Endodermal cell (in vitro differentiated cells): Measurements from ENCODE around the gene ZNF138. TPM values are rescaled to one million over a fixed set of nuclear protein-coding genes. Genes with fewer than 3 reads are reported as not detected.

Experiments
- DNase-seq: peaks from one replicate; pipeline ENCODE4 v3.0.0-alpha.2; 2017
- H3K27ac ChIP-seq: 2 replicates; pipeline ENCODE4 v1.5.1; 2013; ENCODE audit warnings: mild to moderate bottlenecking, low read depth, low read length, moderate library complexity
- H3K27me3 ChIP-seq: 2 replicates; pipeline ENCODE4 v1.6.1; 2013; ENCODE audit warnings: mild to moderate bottlenecking, low read length, moderate library complexity; ENCODE audit not compliant: insufficient read depth, control insufficient read depth, poor library complexity, severe bottlenecking
- H3K36me3 ChIP-seq: 2 replicates; pipeline ENCODE4 v1.7.0; 2013; ENCODE audit warnings: mild to moderate bottlenecking, low read length, moderate library complexity; ENCODE audit not compliant: control insufficient read depth, insufficient read depth
- H3K4me1 ChIP-seq: one replicate; pipeline ENCODE4 v1.7.0; 2013; ENCODE audit warnings: low read length; ENCODE audit not compliant: control insufficient read depth, insufficient read depth
- H3K4me3 ChIP-seq: 2 replicates; pipeline ENCODE4 v1.5.1; 2013; ENCODE audit warnings: mild to moderate bottlenecking, low read length, moderate library complexity
- H3K9ac ChIP-seq: 2 replicates; pipeline ENCODE4 v1.6.1; 2013; ENCODE audit warnings: mild to moderate bottlenecking, low read length, moderate library complexity; ENCODE audit not compliant: poor library complexity, severe bottlenecking; ENCODE audit errors: extremely low read depth
- H3K9me3 ChIP-seq: 2 replicates; pipeline ENCODE4 v1.6.1; 2013; ENCODE audit warnings: mild to moderate bottlenecking, low read length, moderate library complexity; ENCODE audit not compliant: control insufficient read depth
- H3K27ac Mint-ChIP-seq: 2 replicates; pipeline ENCODE4 v1.8.0; 2020; ENCODE audit warnings: mixed read lengths
- H3K27me3 Mint-ChIP-seq: 2 replicates; pipeline ENCODE4 v1.8.0; 2021; ENCODE audit warnings: mild to moderate bottlenecking, mixed read lengths; ENCODE audit not compliant: insufficient read depth
- H3K36me3 Mint-ChIP-seq: 2 replicates; pipeline ENCODE4 v1.8.0; 2020; ENCODE audit warnings: low read depth, mixed read lengths
- H3K4me1 Mint-ChIP-seq: 2 replicates; pipeline ENCODE4 v1.8.0; 2020; ENCODE audit warnings: mixed read lengths
- H3K4me3 Mint-ChIP-seq: 2 replicates; pipeline ENCODE4 v1.8.0; 2020; ENCODE audit warnings: mild to moderate bottlenecking, moderate library complexity, mixed read lengths
- H3K9me3 Mint-ChIP-seq: 2 replicates; pipeline ENCODE4 v1.8.0; 2020; ENCODE audit warnings: mild to moderate bottlenecking, mixed read lengths
- CTCF ChIP-seq: fragments of 200-600 bp; sonication (generic); conservative IDR thresholded peaks from 2 replicates; pipeline ENCODE4 v1.5.0; 2021; ENCODE audit warnings: antibody characterized with exemption, mild to moderate bottlenecking
- WGBS, 2 experiments: methylation state at CpG; one replicate each; pipeline versions ENCODE4 v1.1.5 to v1.1.7; 2013; ENCODE audit warnings: missing lambda C conversion rate in 2 of 2, mixed read lengths in 1 of 2; ENCODE audit not compliant: insufficient coverage in 1 of 2, insufficient read length in 1 of 2; 5-methylcytosine and 5-hydroxymethylcytosine counted together
- total RNA-seq, 2 donors: library from RNA; stranded (reverse); fragmentation: NEBNext Ultra II Directional in 1 of 2; extraction: Animal tissue kit (Norgen Biotek cat#: 25700) in 1 of 2; gene quantifications; 2 replicates in 1 of 2; 3 replicates in 1 of 2; pipeline ENCODE4 v1.2.1, GENCODE V29; 2021

ZNF138 gene
- total RNA-seq, 2 donors from 2014 or later: 28.0 to 32.9 TPM

- TF ChIP-seq CTCF: no peak
- peaks cover 60% of the 10 kb centered on the region for H3K9me3 Mint-ChIP-seq
- no peak overlapping the region for H3K4me3 Mint-ChIP-seq
- peaks cover 56% of the 10 kb centered on the region for H3K9me3 ChIP-seq
- no peaks in the 10 kb centered on the region for H3K36me3 Mint-ChIP-seq
- H3K27ac ChIP-seq: no peak overlapping the region
- no peaks in the 10 kb centered on the region for H3K4me1 Mint-ChIP-seq
- no peak for DNase-seq
- H3K27ac Mint-ChIP-seq: no peak overlapping the region
- H3K36me3 ChIP-seq: no peaks in the 10 kb centered on the region
- H3K27me3 Mint-ChIP-seq: no peaks in the 10 kb centered on the region
- no peaks in the 10 kb centered on the region for H3K27me3 ChIP-seq
- H3K4me3 ChIP-seq: no peak overlapping the region
- 50 to 72% methylated on average over 2 of the region's 2 CpGs for WGBS, 2 experiments
- H3K9ac ChIP-seq: no peak overlapping the region
- H3K4me1 ChIP-seq: no peaks in the 10 kb centered on the region
These were observed 41.2 kb upstream of the ZNF138 start for GRCh38 chr7:64753032-64753431.

- no peaks in the 10 kb centered on the region for H3K27me3 Mint-ChIP-seq
- WGBS, 2 experiments: 60 to 78% methylated on average over 1 to 3 of the region's 3 CpGs
These were observed 38.4 kb upstream of the ZNF138 start for GRCh38 chr7:64755865-64756264.

GRCh38 chr7:64758151-64758550, 36.1 kb upstream of the ZNF138 start:
- no peak for DNase-seq
- H3K9me3 ChIP-seq: peaks cover 34% of the 10 kb centered on the region
- H3K27me3 Mint-ChIP-seq: no peaks in the 10 kb centered on the region
- no peaks in the 10 kb centered on the region for H3K4me1 Mint-ChIP-seq
- 64 to 67% methylated on average over 2 to 3 of the region's 3 CpGs for WGBS, 2 experiments
- TF ChIP-seq CTCF: no peak
- no peaks in the 10 kb centered on the region for H3K36me3 ChIP-seq
- no peaks in the 10 kb centered on the region for H3K27me3 ChIP-seq
- no peak overlapping the region for H3K4me3 ChIP-seq
- H3K9ac ChIP-seq: no peak overlapping the region
- no peaks in the 10 kb centered on the region for H3K36me3 Mint-ChIP-seq
- no peak overlapping the region for H3K4me3 Mint-ChIP-seq
- H3K27ac Mint-ChIP-seq: no peak overlapping the region
- H3K9me3 Mint-ChIP-seq: peaks cover 45% of the 10 kb centered on the region
- no peak overlapping the region for H3K27ac ChIP-seq
- no peaks in the 10 kb centered on the region for H3K4me1 ChIP-seq

More at GRCh38 chr7:64755865-64756264, 38.4 kb upstream of the ZNF138 start:
- H3K9me3 ChIP-seq: peaks cover 37% of the 10 kb centered on the region
- H3K4me1 Mint-ChIP-seq: no peaks in the 10 kb centered on the region
- H3K4me1 ChIP-seq: no peaks in the 10 kb centered on the region
- no peaks in the 10 kb centered on the region for H3K36me3 ChIP-seq
- H3K27ac ChIP-seq: no peak overlapping the region
- H3K9me3 Mint-ChIP-seq: peaks cover 48% of the 10 kb centered on the region
- no peaks in the 10 kb centered on the region for H3K27me3 ChIP-seq
- H3K4me3 Mint-ChIP-seq: no peak overlapping the region
- H3K36me3 Mint-ChIP-seq: no peaks in the 10 kb centered on the region
- no peak overlapping the region for H3K27ac Mint-ChIP-seq
- TF ChIP-seq CTCF: no peak
- DNase-seq: no peak
- no peak overlapping the region for H3K9ac ChIP-seq
- no peak overlapping the region for H3K4me3 ChIP-seq
